GM12878 (cell line): Measurements from ENCODE around the gene DUS1L. TPM values are rescaled to one million over a fixed set of nuclear protein-coding genes. Genes with fewer than 3 reads are reported as not detected.

Experiments
- ATAC-seq: fragments of 200-7000 bp; cut with Tn5 transposase; 3 replicates; pipeline ENCODE4 v1.9.1; 2020; ENCODE audit warnings: mild to moderate bottlenecking, moderate library complexity
- BruUV-seq: library from RNA; stranded (reverse); fragments of 400-500 nt; replicated peaks from 2 replicates; lab custom pipeline; 2021; lab: Mats Ljungman, UMichigan
- CTCF ChIA-PET: fragments of 300-600 bp; sonication (Branson Sonifier 250); formaldehyde crosslinking; extraction: SDS; loops from one replicate; lab custom pipeline; 2021; ENCODE audit warnings: inconsistent platforms; lab: Yijun Ruan, JAX
- POLR2A ChIA-PET: fragments of 350-600 bp; formaldehyde crosslinking; extraction: SDS; loops from one replicate; lab custom pipeline; 2021; ENCODE audit warnings: inconsistent platforms; lab: Charles Lee
- RAD21 ChIA-PET: fragments of 300-600 bp; sonication (Branson Sonifier 250); formaldehyde crosslinking; loops from one replicate; lab custom pipeline; 2023; ENCODE audit warnings: antibody characterized with exemption; ENCODE audit not compliant: unreplicated experiment; lab: Charles Lee
- SMC1A ChIA-PET: fragments of 300-600 bp; sonication (Branson Sonifier 250); formaldehyde crosslinking; loops from one replicate; lab custom pipeline; 2023; ENCODE audit not compliant: unreplicated experiment, uncharacterized antibody; lab: Charles Lee
- DNase-seq: peaks from one replicate; pipeline ENCODE4 v3.0.0-alpha.2; 2011; ENCODE audit warnings: low read depth, low spot score
- FAIRE-seq: peaks from 3 replicates; lab custom pipeline; 2011; peaks lifted over from hg19 to GRCh38; lab: Jason Lieb, UNC
- H2AFZ ChIP-seq: 2 replicates; pipeline ENCODE4 v1.6.0; 2011; ENCODE audit warnings: low read depth, low read length, control low read depth; ENCODE audit not compliant: control insufficient read depth
- H3K27ac ChIP-seq: 2 replicates; pipeline ENCODE4 v1.5.1; 2011; ENCODE audit warnings: control low read depth; ENCODE audit not compliant: control insufficient read depth, insufficient read depth
- H3K27me3 ChIP-seq, 2 experiments: replicated peaks in 1 of 2; 2 replicates each; pipeline versions ENCODE4 v1.6.0 to v1.6.1; 2011; ENCODE audit warnings: low read length in 1 of 2; ENCODE audit not compliant: control insufficient read depth in 2 of 2, insufficient read depth in 2 of 2
- H3K36me3 ChIP-seq, 2 experiments: 2 replicates each; pipeline ENCODE4 v1.5.1; 2011; ENCODE audit warnings: low read length in 1 of 2; ENCODE audit not compliant: control insufficient read depth in 2 of 2, insufficient read depth in 2 of 2
- H3K4me1 ChIP-seq: 2 replicates; pipeline ENCODE4 v1.6.1; 2011; ENCODE audit warnings: mild to moderate bottlenecking, low read length, moderate library complexity, mixed read lengths; ENCODE audit not compliant: control insufficient read depth, insufficient read depth
- H3K4me2 ChIP-seq: 2 replicates; pipeline ENCODE4 v1.6.0; 2011; ENCODE audit warnings: control low read depth; ENCODE audit not compliant: control insufficient read depth, insufficient read depth
- H3K4me3 ChIP-seq: fragments of 200-600 bp; sonication (generic); 2 replicates; pipeline ENCODE4 v1.5.1; 2016
- H3K79me2 ChIP-seq: 2 replicates; pipeline ENCODE4 v1.6.0; 2011; ENCODE audit warnings: low read length; ENCODE audit not compliant: control insufficient read depth, insufficient read depth
- H3K9ac ChIP-seq: 2 replicates; pipeline ENCODE4 v1.8.0; 2011; ENCODE audit warnings: low read length, control low read depth, mixed read lengths; ENCODE audit not compliant: control insufficient read depth, insufficient read depth
- H3K9me3 ChIP-seq: replicated peaks from 3 replicates; pipeline ENCODE4 v1.5.1; 2011; ENCODE audit warnings: mild to moderate bottlenecking, low read length; ENCODE audit not compliant: control insufficient read depth, insufficient read depth
- H4K20me1 ChIP-seq: 2 replicates; pipeline ENCODE4 v1.6.0; 2011; ENCODE audit not compliant: control insufficient read depth, insufficient read depth
- BHLHE40 ChIP-seq, 2 experiments: fragments of 450-650 bp in 1 of 2; IDR thresholded peaks; 2 replicates each; pipeline ENCODE4 v1.6.1; 2011 to 2017; ENCODE audit warnings: low read depth in 2 of 2, borderline replicate concordance in 1 of 2, improper control_type of control experiment in 1 of 2, low read length in 1 of 2, mild to moderate bottlenecking in 1 of 2
- CBFB ChIP-seq: IDR thresholded peaks from 2 replicates; pipeline ENCODE4 v1.6.1; 2016; ENCODE audit warnings: antibody characterized with exemption, low read depth
- CHD4 ChIP-seq: fragments of 200-600 bp; sonication (generic); IDR thresholded peaks from 2 replicates; pipeline ENCODE4 v1.6.1; 2016; ENCODE audit warnings: mild to moderate bottlenecking
- EZH2 ChIP-seq: IDR thresholded peaks from 2 replicates; pipeline ENCODE4 v1.6.1; 2012; ENCODE audit warnings: low read depth, mild to moderate bottlenecking, control low read depth, inconsistent platforms, low read length, borderline replicate concordance; ENCODE audit not compliant: control insufficient read depth
- GABPA ChIP-seq: IDR thresholded peaks from 2 replicates; pipeline ENCODE4 v1.6.1; 2014; ENCODE audit warnings: antibody characterized with exemption, low read depth, mild to moderate bottlenecking, inconsistent platforms
- MYC ChIP-seq: IDR thresholded peaks from 2 replicates; pipeline ENCODE4 v1.6.1; 2011; ENCODE audit warnings: mild to moderate bottlenecking, low read length, moderate library complexity, inconsistent platforms; ENCODE audit not compliant: insufficient read depth, insufficient replicate concordance, insufficient read length, severe bottlenecking
- PAX5 ChIP-seq: IDR thresholded peaks from 2 replicates; pipeline ENCODE4 v1.6.1; 2011; ENCODE audit warnings: low read depth, low read length, borderline replicate concordance
- SIN3A ChIP-seq: IDR thresholded peaks from 2 replicates; pipeline ENCODE4 v1.6.1; 2012; ENCODE audit warnings: low read depth, low read length, improper control_type of control experiment
- SREBF1 ChIP-seq: IDR thresholded peaks from 2 replicates; pipeline ENCODE4 v1.6.1; 2012; ENCODE audit warnings: mild to moderate bottlenecking, low read length
- WGBS: methylation state at CpG from one replicate; pipeline ENCODE4 v1.1.6; 2016; ENCODE audit warnings: low lambda C conversion rate; ENCODE audit not compliant: insufficient replicate concordance, insufficient coverage; ENCODE audit errors: missing lambda C conversion rate; 5-methylcytosine and 5-hydroxymethylcytosine counted together
- in situ Hi-C: fragments of 300-500 bp; cut with MboI; formaldehyde crosslinking; loops from 9 replicates; pipeline ENCODE4 v1.14.3; 2018; ENCODE audit warnings: mixed read lengths
- intact Hi-C: fragments of 100-400 bp; cut with micrococcal nuclease; formaldehyde crosslinking; loops from one replicate; pipeline ENCODE4 v1.14.2; 2022; ENCODE audit not compliant: unreplicated experiment
- polyA plus RNA-seq, 11 experiments: library from polyadenylated mRNA; depleted of rRNA in 4 of 11; unstranded in 6 of 11; stranded (reverse) in 5 of 11; fragments of >200 nt; fragmentation: Nextera tagmentation in 4 of 11; fragmentation: Illumina TruSeq in 1 of 11; extraction: Ambion mirVana in 4 of 11; extraction: Trizol in 1 of 11; gene quantifications; 1 replicate in 1 of 11; 2 replicates in 10 of 11; pipeline versions ENCODE4 v1.2.1 to v1.2.3, GENCODE V29; 2011 to 2016; ENCODE audit warnings: inconsistent platforms in 2 of 11, missing spikeins in 2 of 11, low read depth in 1 of 11
- total RNA-seq, 4 experiments: library from RNA; depleted of rRNA in 3 of 4; stranded (reverse); fragments of >200 nt in 3 of 4; fragmentation: Illumina TruSeq in 1 of 4; extraction: Trizol in 1 of 4; gene quantifications; 2 replicates each; pipeline versions ENCODE4 v1.2.1 to v1.2.3, GENCODE V29; 2013 to 2021
- TF ChIP-seq, protein P1 (sequence below): IDR thresholded peaks from 2 replicates; pipeline ENCODE4 v1.6.1; 2012; ENCODE audit warnings: low read length, inconsistent platforms
- TF ChIP-seq, protein P2 (sequence below): fragments of 450-650 bp; IDR thresholded peaks from 2 replicates; pipeline ENCODE4 v1.6.1; 2016; ENCODE audit warnings: mild to moderate bottlenecking
- TF ChIP-seq, protein P3 (sequence below): IDR thresholded peaks from 2 replicates; pipeline ENCODE4 v1.6.1; 2011; ENCODE audit warnings: low read depth, low read length, improper control_type of control experiment, borderline replicate concordance

Gene DUS1L
- total and polyA plus RNA-seq, 10 of the 15 experiments (the other 5 are each of a cell fraction or from before 2014, with no cell fraction given) = 6.1 to 157 (median 44.5) TPM

DNA sequence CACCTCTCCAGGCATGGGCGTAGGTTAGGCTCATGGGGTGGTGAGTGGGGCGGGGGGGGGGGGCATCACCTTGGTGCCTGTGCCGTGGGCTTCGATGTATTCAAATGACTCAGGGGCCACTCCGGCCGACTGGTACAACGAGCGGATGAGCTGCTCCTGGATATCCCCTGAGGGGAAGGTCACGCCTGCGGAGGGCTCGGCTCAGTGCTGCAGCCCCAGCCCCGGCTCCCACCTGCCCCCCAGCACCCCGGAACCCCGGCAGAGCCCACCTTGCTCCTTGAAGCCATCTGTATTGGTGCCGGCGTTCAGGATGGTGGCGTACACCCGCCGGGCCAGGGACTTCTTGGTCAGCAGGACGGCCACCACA, 27.0 kb upstream of the DUS1L start:
- ATAC-seq (no peak), FAIRE-seq (no peak), DNase-seq (no peak)
- Histone ChIP-seq H3K9me3 (no peaks in the 10 kb centered on the region), H4K20me1 (no peaks in the 10 kb centered on the region; the same call in 1 of the 2 replicates), H3K4me2 (no peak overlapping the region), H3K27ac (no peak overlapping the region), H2AFZ (no peak overlapping the region), H3K36me3 (peaks cover 15 to 64% of the 10 kb centered on the region in 2 experiments), H3K27me3 (no peaks in the 10 kb centered on the region), H3K9ac (no peak overlapping the region), H3K4me3 (no peak overlapping the region), H3K4me1 (peaks cover 7% of the 10 kb centered on the region), H3K79me2 (peaks cover 27% of the 10 kb centered on the region)
- POLR2A ChIA-PET = no interaction called here
- TF ChIP-seq EZH2 (no peak), CBFB (no peak)
- WGBS = 91% methylated on average over 18 of the region's 20 CpGs
- SMC1A ChIA-PET = no interaction called here
- intact Hi-C loops = no loop called here
- no TSS peak for BruUV-seq
- RAD21 ChIA-PET = no interaction called here
- in situ Hi-C loops = no loop called here
- CTCF ChIA-PET = no interaction called here

DNA sequence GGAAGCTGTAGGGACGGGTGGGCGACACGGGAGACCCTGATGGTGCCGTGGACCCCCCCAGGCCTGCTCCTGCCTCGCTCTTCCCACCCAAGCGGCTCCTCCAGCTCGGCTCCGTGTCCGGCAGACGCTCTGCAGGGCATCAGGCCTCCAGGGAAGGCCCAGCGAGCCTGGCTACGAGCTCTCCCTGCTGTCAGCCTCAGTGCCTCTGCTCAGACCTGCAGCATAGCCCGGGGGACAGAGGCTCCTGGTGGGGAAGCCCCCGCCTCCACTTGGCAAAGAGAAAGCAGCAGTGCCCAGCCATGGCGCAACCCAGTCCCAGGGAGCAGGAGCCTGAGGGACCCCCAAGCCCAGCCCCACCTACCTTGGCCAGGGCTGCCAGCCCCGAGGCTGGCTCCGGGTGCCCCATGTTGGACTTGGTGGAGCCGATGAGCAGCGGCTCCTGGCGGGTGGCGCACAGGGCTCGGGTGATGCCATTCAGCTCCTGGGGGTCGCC, 26.5 kb upstream of the DUS1L start:
- peaks cover 7% of the 10 kb centered on the region for H3K4me1 ChIP-seq
- WGBS = 92% methylated on average over 22 of the region's 23 CpGs
- RAD21 ChIA-PET = no interaction called here
- in situ Hi-C loops = no loop called here
- H3K27ac ChIP-seq = no peak overlapping the region
- no peaks in the 10 kb centered on the region for H3K9me3 ChIP-seq
- SMC1A ChIA-PET = no interaction called here
- TF ChIP-seq MYC (no peak), SIN3A (no peak), GABPA (no peak), CHD4 (no peak), PAX5 (no peak), SREBF1 (no peak), BHLHE40 (IDR thresholded peaks at IDR 0.05; ENCODE audit: borderline replicate concordance in 1 of 2, low read depth in 2 of 2, low read length in 1 of 2) (no peak)
- TF ChIP-seq, protein P1, sequence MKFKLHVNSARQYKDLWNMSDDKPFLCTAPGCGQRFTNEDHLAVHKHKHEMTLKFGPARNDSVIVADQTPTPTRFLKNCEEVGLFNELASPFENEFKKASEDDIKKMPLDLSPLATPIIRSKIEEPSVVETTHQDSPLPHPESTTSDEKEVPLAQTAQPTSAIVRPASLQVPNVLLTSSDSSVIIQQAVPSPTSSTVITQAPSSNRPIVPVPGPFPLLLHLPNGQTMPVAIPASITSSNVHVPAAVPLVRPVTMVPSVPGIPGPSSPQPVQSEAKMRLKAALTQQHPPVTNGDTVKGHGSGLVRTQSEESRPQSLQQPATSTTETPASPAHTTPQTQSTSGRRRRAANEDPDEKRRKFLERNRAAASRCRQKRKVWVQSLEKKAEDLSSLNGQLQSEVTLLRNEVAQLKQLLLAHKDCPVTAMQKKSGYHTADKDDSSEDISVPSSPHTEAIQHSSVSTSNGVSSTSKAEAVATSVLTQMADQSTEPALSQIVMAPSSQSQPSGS = no peak
- TF ChIP-seq, protein P2, sequence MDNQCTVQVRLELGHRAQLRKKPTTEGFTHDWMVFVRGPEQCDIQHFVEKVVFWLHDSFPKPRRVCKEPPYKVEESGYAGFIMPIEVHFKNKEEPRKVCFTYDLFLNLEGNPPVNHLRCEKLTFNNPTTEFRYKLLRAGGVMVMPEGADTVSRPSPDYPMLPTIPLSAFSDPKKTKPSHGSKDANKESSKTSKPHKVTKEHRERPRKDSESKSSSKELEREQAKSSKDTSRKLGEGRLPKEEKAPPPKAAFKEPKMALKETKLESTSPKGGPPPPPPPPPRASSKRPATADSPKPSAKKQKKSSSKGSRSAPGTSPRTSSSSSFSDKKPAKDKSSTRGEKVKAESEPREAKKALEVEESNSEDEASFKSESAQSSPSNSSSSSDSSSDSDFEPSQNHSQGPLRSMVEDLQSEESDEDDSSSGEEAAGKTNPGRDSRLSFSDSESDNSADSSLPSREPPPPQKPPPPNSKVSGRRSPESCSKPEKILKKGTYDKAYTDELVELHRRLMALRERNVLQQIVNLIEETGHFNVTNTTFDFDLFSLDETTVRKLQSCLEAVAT = no peak
- TF ChIP-seq, protein P3, sequence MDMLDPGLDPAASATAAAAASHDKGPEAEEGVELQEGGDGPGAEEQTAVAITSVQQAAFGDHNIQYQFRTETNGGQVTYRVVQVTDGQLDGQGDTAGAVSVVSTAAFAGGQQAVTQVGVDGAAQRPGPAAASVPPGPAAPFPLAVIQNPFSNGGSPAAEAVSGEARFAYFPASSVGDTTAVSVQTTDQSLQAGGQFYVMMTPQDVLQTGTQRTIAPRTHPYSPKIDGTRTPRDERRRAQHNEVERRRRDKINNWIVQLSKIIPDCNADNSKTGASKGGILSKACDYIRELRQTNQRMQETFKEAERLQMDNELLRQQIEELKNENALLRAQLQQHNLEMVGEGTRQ = no peak
- no peaks in the 10 kb centered on the region for H3K27me3 ChIP-seq
- H3K4me3 ChIP-seq = no peak overlapping the region
- FAIRE-seq (no peak), DNase-seq (no peak), ATAC-seq (no peak)
- peaks cover 22% of the 10 kb centered on the region for H3K79me2 ChIP-seq
- H4K20me1 ChIP-seq = no peaks in the 10 kb centered on the region; the same call in 1 of the 2 replicates
- H3K9ac ChIP-seq = no peak overlapping the region
- no peak overlapping the region for H3K4me2 ChIP-seq
- H2AFZ ChIP-seq = no peak overlapping the region
- CTCF ChIA-PET = no interaction called here
- intact Hi-C loops = no loop called here
- BruUV-seq = no TSS peak
- POLR2A ChIA-PET = no interaction called here
- H3K36me3 ChIP-seq = peaks cover 15 to 69% of the 10 kb centered on the region in 2 experiments
